ENCODE measurements around the gene PLCB1. TPM values are rescaled to one million over a fixed set of nuclear protein-coding genes. Genes with fewer than 3 reads are reported as not detected.
"Not testable (repeated sequence)": the region's sequence is repeated elsewhere in the genome, so short reads cannot be mapped to it uniquely, and the experiment has no call there.

Gene PLCB1
- total RNA-seq, 1 donor from 2014 or later: 24.4 TPM

GRCh38 chr20:8633366-8633765 is 501.3 kb downstream of the PLCB1 start:
- DNase-seq (ENCODE audit: extremely low read depth, low read depth, low spot score): no peak

- no peak for DNase-seq (ENCODE audit: extremely low read depth, low read depth, low spot score)
Observed at GRCh38 chr20:8635048-8635572, 503.0 kb downstream of the PLCB1 start.

GRCh38 chr20:8635837-8636236 is 503.8 kb downstream of the PLCB1 start:
- DNase-seq (ENCODE audit: extremely low read depth, low read depth, low spot score): no peak

- DNase-seq (ENCODE audit: extremely low read depth, low read depth, low spot score): no peak
Observed at GRCh38 chr20:8639112-8639778, 507.2 kb downstream of the PLCB1 start.

GRCh38 chr20:8640461-8640860 is 508.4 kb downstream of the PLCB1 start:
- DNase-seq (ENCODE audit: extremely low read depth, low read depth, low spot score): no peak

- no peak for DNase-seq (ENCODE audit: extremely low read depth, low read depth, low spot score)
Observed at GRCh38 chr20:8642247-8642646, 510.2 kb downstream of the PLCB1 start.

- DNase-seq (ENCODE audit: extremely low read depth, low read depth, low spot score): not testable (repeated sequence)
Observed at GRCh38 chr20:8644468-8644867, 512.4 kb downstream of the PLCB1 start.

- no peak for DNase-seq (ENCODE audit: extremely low read depth, low read depth, low spot score)
Observed at GRCh38 chr20:8645326-8645725, 513.3 kb downstream of the PLCB1 start.

- DNase-seq (ENCODE audit: extremely low read depth, low read depth, low spot score): peak; percentile 84
Observed at GRCh38 chr20:8646033-8646441, 514.0 kb downstream of the PLCB1 start.

GRCh38 chr20:8646716-8647115 is 514.6 kb downstream of the PLCB1 start:
- no peak for DNase-seq (ENCODE audit: extremely low read depth, low read depth, low spot score)

GRCh38 chr20:8647961-8648441 is 515.9 kb downstream of the PLCB1 start:
- DNase-seq (ENCODE audit: extremely low read depth, low read depth, low spot score): no peak

- no peak for DNase-seq (ENCODE audit: extremely low read depth, low read depth, low spot score)
Observed at GRCh38 chr20:8648466-8648865, 516.4 kb downstream of the PLCB1 start.

GRCh38 chr20:8652396-8652795 is 520.3 kb downstream of the PLCB1 start:
- DNase-seq (ENCODE audit: extremely low read depth, low read depth, low spot score): no peak

- no peak for DNase-seq (ENCODE audit: extremely low read depth, low read depth, low spot score)
Observed at GRCh38 chr20:8654486-8654885, 522.4 kb downstream of the PLCB1 start.

GRCh38 chr20:8656335-8656734 is 524.3 kb downstream of the PLCB1 start:
- peak; percentile 80 for DNase-seq (ENCODE audit: extremely low read depth, low read depth, low spot score)

GRCh38 chr20:8657664-8658063 is 525.6 kb downstream of the PLCB1 start:
- no peak for DNase-seq (ENCODE audit: extremely low read depth, low read depth, low spot score)

GRCh38 chr20:8658103-8658502 is 526.0 kb downstream of the PLCB1 start:
- DNase-seq (ENCODE audit: extremely low read depth, low read depth, low spot score): no peak

- no peak for DNase-seq (ENCODE audit: extremely low read depth, low read depth, low spot score)
Observed at GRCh38 chr20:8661229-8661952, 529.3 kb downstream of the PLCB1 start.

- no peak for DNase-seq (ENCODE audit: extremely low read depth, low read depth, low spot score)
Observed at GRCh38 chr20:8662433-8662954, 530.4 kb downstream of the PLCB1 start.

GRCh38 chr20:8663424-8663823 is 531.4 kb downstream of the PLCB1 start:
- no peak for DNase-seq (ENCODE audit: extremely low read depth, low read depth, low spot score)

GRCh38 chr20:8664778-8665177 is 532.7 kb downstream of the PLCB1 start:
- DNase-seq (ENCODE audit: extremely low read depth, low read depth, low spot score): no peak

- DNase-seq (ENCODE audit: extremely low read depth, low read depth, low spot score): no peak
Observed at GRCh38 chr20:8667306-8667705, 535.2 kb downstream of the PLCB1 start.

Data from glomerular endothelial cell (primary cell).